Activated naive CD4-positive, alpha-beta T cell treated with anti-CD3 and anti-CD28 coated beads, Interleukin-2, amount 10 ng/mL, durations not matched to agents 7 days and 5 days (primary cell): Measurements from ENCODE around the gene SNAPIN.

ENCODE experiments used
- CTCF ChIA-PET: fragments of 350-600 bp; sonication (Branson Sonifier 250); formaldehyde crosslinking; loops from one replicate; lab custom pipeline; 2021; ENCODE audit warnings: antibody characterized with exemption; lab: Charles Lee
- DNase-seq: peaks from one replicate; pipeline ENCODE4 v3.0.0-alpha.2; 2020
- H3K27ac Mint-ChIP-seq: one replicate; pipeline ENCODE4 v1.8.0; 2021; ENCODE audit warnings: mild to moderate bottlenecking, moderate library complexity, mixed read lengths
- H3K27me3 Mint-ChIP-seq: one replicate; pipeline ENCODE4 v1.8.0; 2021; ENCODE audit warnings: mild to moderate bottlenecking, mixed read lengths
- H3K36me3 Mint-ChIP-seq: one replicate; pipeline ENCODE4 v1.8.0; 2021; ENCODE audit warnings: mixed read lengths
- H3K4me1 Mint-ChIP-seq: one replicate; pipeline ENCODE4 v1.8.0; 2021; ENCODE audit warnings: mixed read lengths
- H3K4me3 Mint-ChIP-seq: one replicate; pipeline ENCODE4 v1.8.0; 2021; ENCODE audit warnings: mild to moderate bottlenecking, moderate library complexity, mixed read lengths
- H3K9me3 Mint-ChIP-seq: one replicate; pipeline ENCODE4 v1.8.0; 2021; ENCODE audit warnings: mixed read lengths

The SNAPIN gene

GRCh38 chr1:153683854-153684253, 25.4 kb downstream of the SNAPIN start:
- H3K9me3 Mint-ChIP-seq, result no peaks in the 10 kb centered on the region
- no peak overlapping the region for H3K4me3 Mint-ChIP-seq
- H3K36me3 Mint-ChIP-seq, result no peaks in the 10 kb centered on the region
- no peak overlapping the region for H3K27ac Mint-ChIP-seq
- no peak for DNase-seq
- peaks cover 9% of the 10 kb centered on the region for H3K4me1 Mint-ChIP-seq
- H3K27me3 Mint-ChIP-seq, result peaks cover 79% of the 10 kb centered on the region
- CTCF ChIA-PET, result no interaction called here

- CTCF ChIA-PET, result no interaction called here
- H3K36me3 Mint-ChIP-seq, result no peaks in the 10 kb centered on the region
- no peak overlapping the region for H3K4me3 Mint-ChIP-seq
- DNase-seq, result no peak
- H3K27ac Mint-ChIP-seq, result no peak overlapping the region
- H3K4me1 Mint-ChIP-seq, result peaks cover 4% of the 10 kb centered on the region
- H3K27me3 Mint-ChIP-seq, result peaks cover 77% of the 10 kb centered on the region
- H3K9me3 Mint-ChIP-seq, result no peaks in the 10 kb centered on the region
Measured at GRCh38 chr1:153684892-153685291, 26.4 kb downstream of the SNAPIN start.

- H3K36me3 Mint-ChIP-seq, result no peaks in the 10 kb centered on the region
- no peak overlapping the region for H3K27ac Mint-ChIP-seq
- no peaks in the 10 kb centered on the region for H3K9me3 Mint-ChIP-seq
- H3K4me1 Mint-ChIP-seq, result no peaks in the 10 kb centered on the region
- CTCF ChIA-PET, result no interaction called here
- DNase-seq, result no peak
- no peak overlapping the region for H3K4me3 Mint-ChIP-seq
- H3K27me3 Mint-ChIP-seq, result peaks cover 76% of the 10 kb centered on the region
Measured at GRCh38 chr1:153685544-153686340, 27.2 kb downstream of the SNAPIN start.

- no peak for DNase-seq
- no peak overlapping the region for H3K27ac Mint-ChIP-seq
- CTCF ChIA-PET, result no interaction called here
Measured at GRCh38 chr1:153687346-153688125, 29.0 kb downstream of the SNAPIN start.

GRCh38 chr1:153688276-153688675, 29.8 kb downstream of the SNAPIN start:
- no peaks in the 10 kb centered on the region for H3K9me3 Mint-ChIP-seq
- no peak overlapping the region for H3K27ac Mint-ChIP-seq
- H3K4me1 Mint-ChIP-seq, result peaks cover 5% of the 10 kb centered on the region
- DNase-seq, result no peak
- H3K36me3 Mint-ChIP-seq, result no peaks in the 10 kb centered on the region
- CTCF ChIA-PET, result no interaction called here
- no peak overlapping the region for H3K4me3 Mint-ChIP-seq
- H3K27me3 Mint-ChIP-seq, result peaks cover 59% of the 10 kb centered on the region

More at GRCh38 chr1:153687346-153688125, 29.0 kb downstream of the SNAPIN start:
- no peaks in the 10 kb centered on the region for H3K9me3 Mint-ChIP-seq
- H3K4me1 Mint-ChIP-seq, result peaks cover 5% of the 10 kb centered on the region
- peaks cover 58% of the 10 kb centered on the region for H3K27me3 Mint-ChIP-seq
- no peaks in the 10 kb centered on the region for H3K36me3 Mint-ChIP-seq
- no peak overlapping the region for H3K4me3 Mint-ChIP-seq

GRCh38 chr1:153688736-153689328, 30.3 kb downstream of the SNAPIN start:
- Mint-ChIP-seq H3K9me3 (no peaks in the 10 kb centered on the region), H3K36me3 (no peaks in the 10 kb centered on the region), H3K27ac (no peak overlapping the region), H3K4me1 (peaks cover 5% of the 10 kb centered on the region), H3K27me3 (peaks cover 58% of the 10 kb centered on the region), H3K4me3 (no peak overlapping the region)
- CTCF ChIA-PET, result interaction anchor here (1.0 kb wide), 1 partner anchor 178 kb away, joined by 3 read pairs; no protein-coding TSS in a partner anchor
- no peak for DNase-seq

GRCh38 chr1:153693466-153693865, 35.0 kb downstream of the SNAPIN start:
- Mint-ChIP-seq H3K4me1 (peaks cover 8% of the 10 kb centered on the region), H3K9me3 (no peaks in the 10 kb centered on the region), H3K4me3 (no peak overlapping the region), H3K27ac (no peak overlapping the region), H3K27me3 (peaks cover 37% of the 10 kb centered on the region), H3K36me3 (no peaks in the 10 kb centered on the region)
- no peak for DNase-seq
- CTCF ChIA-PET, result interaction anchor here (0.6 kb wide), 1 partner anchor 419 kb away, joined by 5 read pairs; no protein-coding TSS in a partner anchor

GRCh38 chr1:153696741-153697140, 38.2 kb downstream of the SNAPIN start:
- DNase-seq, result no peak
- Mint-ChIP-seq H3K27ac (no peak overlapping the region), H3K36me3 (no peaks in the 10 kb centered on the region), H3K27me3 (peaks cover 21% of the 10 kb centered on the region), H3K4me3 (no peak overlapping the region), H3K4me1 (peaks cover 3% of the 10 kb centered on the region), H3K9me3 (no peaks in the 10 kb centered on the region)
- CTCF ChIA-PET, result no interaction called here

GRCh38 chr1:153697191-153698019, 38.9 kb downstream of the SNAPIN start:
- Mint-ChIP-seq H3K9me3 (no peaks in the 10 kb centered on the region), H3K4me3 (no peak overlapping the region), H3K27ac (no peak overlapping the region), H3K27me3 (peaks cover 21% of the 10 kb centered on the region), H3K4me1 (peaks cover 3% of the 10 kb centered on the region), H3K36me3 (no peaks in the 10 kb centered on the region)
- no peak for DNase-seq
- CTCF ChIA-PET, result no interaction called here

GRCh38 chr1:153698020-153698922, 39.8 kb downstream of the SNAPIN start:
- no peaks in the 10 kb centered on the region for H3K9me3 Mint-ChIP-seq
- no peak for DNase-seq
- H3K36me3 Mint-ChIP-seq, result no peaks in the 10 kb centered on the region
- H3K27me3 Mint-ChIP-seq, result peaks cover 15% of the 10 kb centered on the region
- no peak overlapping the region for H3K27ac Mint-ChIP-seq
- CTCF ChIA-PET, result no interaction called here
- peaks cover 3% of the 10 kb centered on the region for H3K4me1 Mint-ChIP-seq
- no peak overlapping the region for H3K4me3 Mint-ChIP-seq

- Mint-ChIP-seq H3K27me3 (peaks cover 10% of the 10 kb centered on the region), H3K9me3 (no peaks in the 10 kb centered on the region), H3K4me1 (peaks cover 3% of the 10 kb centered on the region), H3K4me3 (no peak overlapping the region), H3K27ac (no peak overlapping the region), H3K36me3 (no peaks in the 10 kb centered on the region)
- CTCF ChIA-PET, result no interaction called here
- DNase-seq, result no peak
Measured at GRCh38 chr1:153698923-153699714, 40.6 kb downstream of the SNAPIN start.

GRCh38 chr1:153699768-153700167, 41.3 kb downstream of the SNAPIN start:
- Mint-ChIP-seq H3K36me3 (no peaks in the 10 kb centered on the region), H3K27ac (no peak overlapping the region), H3K9me3 (no peaks in the 10 kb centered on the region), H3K27me3 (peaks cover 10% of the 10 kb centered on the region), H3K4me1 (peaks cover 3% of the 10 kb centered on the region), H3K4me3 (no peak overlapping the region)
- no peak for DNase-seq
- CTCF ChIA-PET, result no interaction called here
